Fibroblast of skin of scalp (primary cell): ENCODE data around the gene SLC35E1.
A peak's percentile ranks its signal among the peaks of the same experiment; 100 is the strongest.
"Not testable (repeated sequence)": the region's sequence is repeated elsewhere in the genome, so short reads cannot be mapped to it uniquely, and the experiment has no call there.

Experiments used
- DNase-seq: peaks from one replicate; pipeline ENCODE4 v3.0.0-alpha.2; 2013

SLC35E1 gene

DNA sequence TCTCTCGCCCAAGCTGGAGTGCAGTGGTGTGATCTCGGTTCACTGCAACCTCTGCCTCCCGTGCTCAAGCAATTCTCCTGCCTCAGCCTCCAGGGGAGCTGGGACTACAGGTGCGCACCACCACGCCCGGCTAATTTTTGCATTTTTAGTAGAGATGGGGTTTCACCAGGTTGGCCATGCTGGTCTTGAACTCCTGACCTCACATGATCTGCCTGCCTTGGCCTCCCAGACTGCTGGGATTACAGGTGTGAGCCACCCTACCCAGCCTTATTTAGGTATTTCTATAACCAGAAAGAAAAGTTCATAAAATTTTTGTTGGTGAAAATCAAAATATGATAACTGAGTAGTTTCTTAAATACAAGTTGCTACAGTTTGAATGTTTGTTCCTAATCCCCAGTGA, 28.5 kb downstream of the SLC35E1 start:
- DNase-seq: not testable (repeated sequence)

DNA sequence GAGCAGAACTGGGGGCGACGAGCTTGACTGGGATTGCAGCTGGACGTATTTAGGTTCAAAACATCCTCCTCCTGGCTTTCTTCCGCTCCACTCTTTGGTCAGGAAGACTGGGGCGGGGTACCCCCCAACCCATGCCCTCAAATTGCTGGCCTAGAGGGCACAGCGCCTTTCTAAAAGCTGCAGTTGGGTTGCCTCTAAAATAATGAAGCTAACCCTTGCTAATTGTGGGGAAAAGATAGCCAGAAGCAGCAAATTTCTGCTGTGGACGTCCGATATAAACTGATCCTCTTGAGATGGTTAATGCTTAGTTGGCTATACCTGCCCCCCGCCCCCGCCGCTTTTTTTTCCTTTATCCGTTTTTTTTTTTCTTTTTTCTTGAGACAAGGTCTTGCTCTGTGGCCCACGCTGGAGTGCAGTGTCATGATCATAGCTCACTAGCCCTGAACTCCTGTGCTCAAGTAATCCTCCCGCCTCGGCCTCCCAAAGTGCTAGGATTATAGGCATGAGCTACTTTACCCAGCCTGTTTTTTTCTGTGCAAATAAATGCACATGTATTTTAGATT, 29.2 kb downstream of the SLC35E1 start:
- no peak for DNase-seq

GRCh38 chr19:16542045-16542909, 29.9 kb downstream of the SLC35E1 start, which contains the start of gene CHERP:
TSS of gene CHERP (minus strand) at chr19:16542437. CDS start at chr19:16542378, 59 bp downstream.
- peak; percentile 95 for DNase-seq

GRCh38 chr19:16541526-16542044, 30.6 kb downstream of the SLC35E1 start:
- no peak for DNase-seq

DNA sequence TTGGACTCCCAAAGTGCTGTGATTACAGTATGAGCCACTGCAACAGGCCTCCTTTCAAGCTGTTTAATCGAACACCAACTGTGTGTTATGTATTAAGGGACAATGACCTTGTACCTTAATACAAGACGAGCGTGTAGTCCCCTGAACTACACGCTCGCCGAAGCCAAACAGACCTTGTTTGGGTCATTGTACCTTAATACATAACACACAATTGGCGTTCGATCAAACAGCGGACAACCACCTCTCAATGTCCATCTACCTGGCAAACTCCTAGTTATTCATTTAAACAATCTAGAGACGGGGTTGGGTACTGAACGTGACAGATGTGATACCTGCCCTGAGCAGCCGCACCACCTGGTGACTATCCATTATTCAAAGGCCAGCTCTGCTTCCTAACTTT, 31.3 kb downstream of the SLC35E1 start:
- DNase-seq: no peak

DNA sequence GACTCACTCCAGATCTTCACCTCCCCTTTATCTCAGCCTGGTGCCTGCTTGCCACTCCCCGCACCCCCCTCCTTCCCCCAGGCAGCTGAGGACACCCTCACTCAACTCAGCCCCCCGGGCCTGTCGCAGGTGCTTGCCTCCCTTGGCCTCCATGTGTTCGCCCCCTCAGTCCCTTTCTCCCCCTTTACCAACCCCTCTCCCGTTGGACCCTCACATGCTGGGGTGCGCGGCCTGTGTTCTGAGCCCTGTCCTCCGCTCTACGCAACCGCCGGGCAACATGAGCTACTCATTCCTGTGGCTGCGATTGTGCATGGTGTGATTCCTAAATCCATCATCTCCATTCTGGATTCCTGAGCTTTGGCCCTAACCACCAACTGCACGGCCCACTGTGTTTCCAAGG, 35.1 kb downstream of the SLC35E1 start:
- no peak for DNase-seq

DNA sequence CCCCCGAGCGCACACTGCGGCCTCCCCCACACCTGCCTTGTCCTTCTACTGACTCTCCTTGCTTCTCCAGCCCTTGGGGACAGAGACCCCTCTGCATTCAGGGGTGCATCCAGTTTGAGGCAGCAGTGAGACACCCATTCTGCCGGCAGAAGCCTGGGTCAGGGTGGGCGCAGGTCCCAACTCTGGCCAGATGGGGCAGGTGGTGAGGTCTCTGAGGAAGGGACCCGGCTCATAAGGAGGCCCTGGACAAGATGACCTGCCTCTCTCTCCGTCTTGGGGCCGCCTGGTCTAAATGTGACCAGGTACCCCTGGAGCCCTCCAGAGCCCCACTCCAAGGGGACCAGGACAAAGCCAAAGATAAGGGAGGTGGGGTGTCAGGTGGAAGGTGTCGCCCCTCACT, 36.1 kb downstream of the SLC35E1 start:
- DNase-seq: no peak

GRCh38 chr19:16535381-16535780, 36.8 kb downstream of the SLC35E1 start:
- no peak for DNase-seq

DNA sequence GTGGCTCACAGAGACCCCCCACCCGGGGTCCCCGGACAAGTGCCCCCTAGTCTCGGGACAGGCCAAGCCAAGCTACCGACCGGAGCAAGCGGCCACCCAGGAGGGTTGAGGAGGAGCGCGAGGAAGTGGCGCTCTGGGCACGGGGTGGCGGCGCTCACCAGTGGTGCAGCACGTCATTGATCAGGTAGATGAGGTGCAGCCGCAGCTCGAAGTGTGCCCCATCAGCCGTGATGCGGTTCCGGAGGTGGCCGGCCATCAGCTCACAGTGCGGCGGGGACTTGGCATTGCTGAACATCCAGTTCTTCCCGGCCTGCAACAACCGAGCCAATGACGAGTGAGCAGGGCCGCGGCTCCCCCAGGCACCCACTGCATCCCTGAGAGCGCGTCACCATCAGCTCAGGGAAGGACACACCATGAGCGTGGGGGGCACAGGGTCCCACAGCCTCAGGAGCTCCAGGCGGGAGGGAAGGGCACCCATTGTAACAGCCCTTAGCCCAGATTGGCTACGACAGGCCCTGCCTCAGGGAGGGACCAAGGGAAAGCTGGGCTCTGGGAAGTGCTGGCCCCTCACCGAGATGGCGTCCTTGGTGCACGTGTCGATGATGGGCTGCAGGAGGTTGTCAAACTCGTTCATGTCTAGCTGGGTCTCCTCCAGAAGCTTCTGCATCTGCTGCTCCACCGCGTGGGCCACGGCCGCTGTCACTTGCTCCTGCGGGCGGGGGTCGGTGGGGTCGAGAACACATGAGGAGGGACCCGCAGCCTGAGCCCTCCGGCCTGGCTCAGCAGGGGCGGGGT, 39.6 kb downstream of the SLC35E1 start:
- DNase-seq: no peak

DNA sequence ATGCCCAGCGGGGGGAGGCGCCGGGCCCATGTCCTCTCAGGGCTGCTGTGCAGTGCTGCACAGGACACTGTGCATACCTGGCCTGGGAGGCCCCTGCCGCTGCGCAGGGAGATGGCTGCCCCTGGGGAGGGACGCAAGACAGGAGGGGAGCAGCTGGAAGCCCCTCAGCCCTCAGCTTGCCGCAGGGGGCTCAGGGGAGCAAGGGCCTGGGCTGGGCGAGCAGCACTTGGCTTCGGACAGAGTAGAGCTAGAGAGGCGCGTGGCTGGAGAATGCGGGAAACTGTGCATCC, 40.9 kb downstream of the SLC35E1 start:
- DNase-seq: no peak

GRCh38 chr19:16530540-16531379, 41.5 kb downstream of the SLC35E1 start:
- no peak for DNase-seq

GRCh38 chr19:16529466-16530144, 42.6 kb downstream of the SLC35E1 start:
- DNase-seq: no peak

GRCh38 chr19:16527971-16528521, 44.2 kb downstream of the SLC35E1 start:
- no peak for DNase-seq

DNA sequence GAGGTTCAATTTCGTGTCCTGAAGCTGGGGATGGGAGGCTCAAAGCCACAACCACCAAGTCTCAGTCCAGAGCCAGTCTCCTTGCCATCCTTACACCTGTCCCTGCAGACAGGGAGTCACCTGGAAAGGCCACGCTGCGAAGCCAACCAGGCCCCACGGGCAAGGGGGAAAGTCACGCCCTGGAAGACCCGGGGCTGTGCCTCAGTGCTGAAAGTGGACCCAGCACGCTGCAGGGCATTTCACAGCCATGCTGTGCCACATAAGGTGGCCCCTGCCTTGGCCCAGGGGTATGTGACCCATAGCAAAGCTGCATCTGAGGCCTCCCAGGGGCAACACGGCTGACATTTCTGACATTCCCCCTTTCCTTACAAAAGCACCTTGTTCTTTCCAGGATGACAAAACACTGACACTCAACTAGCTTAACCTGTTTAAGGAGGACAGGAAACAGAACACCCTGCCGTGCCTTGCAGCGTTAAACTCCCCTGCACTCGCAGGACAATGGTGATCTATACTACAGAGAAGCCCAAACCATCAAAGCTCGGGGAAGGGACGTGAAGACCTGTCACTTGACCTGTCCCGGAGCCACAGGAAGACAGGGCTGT, 44.8 kb downstream of the SLC35E1 start:
- DNase-seq: no peak

DNA sequence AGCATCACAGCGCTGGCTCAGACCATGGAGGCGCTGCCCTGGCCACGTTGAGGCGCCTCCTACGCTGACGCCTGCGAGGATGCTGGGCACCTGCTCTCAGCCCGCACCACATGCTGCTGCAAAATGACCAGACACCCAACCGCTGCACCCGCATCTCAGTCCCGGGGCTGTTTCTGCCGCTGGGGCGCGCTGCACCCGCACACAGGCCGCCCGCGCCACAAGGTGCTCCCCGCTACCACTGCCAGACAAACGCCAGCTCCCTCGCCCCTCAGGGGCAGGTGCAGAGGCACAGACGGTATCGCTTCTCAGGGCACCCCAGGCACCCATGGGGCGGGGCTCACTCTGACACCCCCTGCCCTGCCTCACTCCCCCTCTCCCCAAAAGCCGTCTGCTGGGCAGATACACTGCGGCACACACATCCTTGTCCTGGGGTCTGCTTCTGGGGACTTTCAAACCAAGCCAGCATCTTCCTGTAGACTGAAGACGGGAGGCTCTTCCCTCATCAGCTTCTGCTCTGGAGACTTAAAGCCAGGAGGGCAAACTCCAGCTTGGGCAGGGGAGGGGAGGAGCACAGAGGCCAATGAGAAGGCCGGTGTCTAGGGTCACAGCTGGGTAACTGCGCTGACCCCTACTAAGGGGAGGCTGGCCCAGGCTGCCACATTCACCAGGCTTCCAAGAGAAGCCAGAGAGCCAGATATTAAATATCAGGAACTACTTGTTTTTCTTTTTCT, 46.3 kb downstream of the SLC35E1 start:
- no peak for DNase-seq

- DNase-seq: no peak
Measured at GRCh38 chr19:16524991-16525734, 47.1 kb downstream of the SLC35E1 start.

GRCh38 chr19:16522559-16523377, 49.4 kb downstream of the SLC35E1 start:
- DNase-seq: no peak

GRCh38 chr19:16521715-16522289, 50.4 kb downstream of the SLC35E1 start:
- DNase-seq: no peak
